HepG2 (cell line): Measurements from ENCODE around the gene AOX1. TPM values are rescaled to one million over a fixed set of nuclear protein-coding genes. Genes with fewer than 3 reads are reported as not detected.
A peak's percentile ranks its signal among the peaks of the same experiment; 100 is the strongest.

Experiments
- DNMT3B ChIP-seq: conservative IDR thresholded peaks from 2 replicates; pipeline ENCODE4 v1.6.1; 2016; ENCODE audit warnings: missing biosample characterization, control low read depth
- HOMEZ ChIP-seq: IDR thresholded peaks from 2 replicates; pipeline ENCODE4 v1.6.1; 2016; ENCODE audit warnings: low read depth
- HOXA3 ChIP-seq: sonication (generic); formaldehyde crosslinking; IDR thresholded peaks from 2 replicates; pipeline ENCODE4 v1.5.0; 2020; ENCODE audit warnings: missing genetic modification reagents
- MAX ChIP-seq: IDR thresholded peaks from 2 replicates; pipeline ENCODE4 v1.6.1; 2012; ENCODE audit warnings: inconsistent platforms
- NCOA5 ChIP-seq: sonication (generic); formaldehyde crosslinking; IDR thresholded peaks from 2 replicates; pipeline ENCODE4 v1.4.0; 2020; ENCODE audit warnings: missing genetic modification reagents
- RFX3 ChIP-seq: IDR thresholded peaks from 2 replicates; pipeline ENCODE4 v1.6.1; 2016; ENCODE audit warnings: missing biosample characterization, missing genetic modification reagents
- SOX5 ChIP-seq: IDR thresholded peaks from 2 replicates; pipeline ENCODE4 v1.6.1; 2016; ENCODE audit warnings: borderline replicate concordance
- SSRP1 ChIP-seq: IDR thresholded peaks from 2 replicates; pipeline ENCODE4 v1.6.1; 2016; ENCODE audit warnings: control low read depth
- ZFP1 ChIP-seq: IDR thresholded peaks from 2 replicates; pipeline ENCODE4 v1.6.1; 2016
- ZFP36L1 ChIP-seq: sonication (generic); formaldehyde crosslinking; IDR thresholded peaks from 2 replicates; pipeline ENCODE4 v1.8.0; 2022; ENCODE audit warnings: mild to moderate bottlenecking, missing genetic modification reagents, moderate library complexity
- ZNF18 ChIP-seq: sonication (generic); formaldehyde crosslinking; IDR thresholded peaks from 2 replicates; pipeline ENCODE4 v1.8.0; 2022; ENCODE audit warnings: mild to moderate bottlenecking, missing genetic modification reagents; ENCODE audit not compliant: insufficient replicate concordance
- ZNF546 ChIP-seq: sonication (generic); formaldehyde crosslinking; conservative IDR thresholded peaks from 2 replicates; pipeline ENCODE4 v1.8.1; 2023; ENCODE audit warnings: mild to moderate bottlenecking, missing genetic modification reagents
- ZNF589 ChIP-seq: sonication (generic); formaldehyde crosslinking; conservative IDR thresholded peaks from 2 replicates; pipeline ENCODE4 v1.8.0; 2022; ENCODE audit warnings: mild to moderate bottlenecking, moderate library complexity, missing genetic modification reagents
- ZNF597 ChIP-seq: sonication (generic); formaldehyde crosslinking; IDR thresholded peaks from 2 replicates; pipeline ENCODE4 v1.5.0; 2020; ENCODE audit warnings: missing genetic modification reagents
- ZNF792 ChIP-seq: IDR thresholded peaks from 2 replicates; pipeline ENCODE4 v1.6.1; 2016
- polyA plus RNA-seq, 8 experiments: library from polyadenylated mRNA; depleted of rRNA in 3 of 8; stranded (reverse) in 7 of 8; unstranded in 1 of 8; fragments of >200 nt; fragmentation: Illumina TruSeq in 4 of 8; extraction: Trizol in 4 of 8; gene quantifications; 2 replicates each; pipeline versions ENCODE4 v1.2.1 to v1.2.3, GENCODE V29; 2011 to 2016; ENCODE audit warnings: low read depth in 4 of 8, missing spikeins in 1 of 8, mixed read lengths in 1 of 8; ENCODE audit not compliant: insufficient read depth in 1 of 8
- total RNA-seq, 5 experiments: library from RNA; depleted of rRNA; stranded (reverse); fragments of >200 nt; fragmentation: Illumina TruSeq; extraction: Trizol; gene quantifications; 2 replicates each; pipeline ENCODE4 v1.2.3, GENCODE V29; 2016; ENCODE audit warnings: low read depth in 1 of 5

AOX1 gene
- total and polyA plus RNA-seq, 2 of the 13 experiments (the other 11 are each of a cell fraction or from before 2014, with no cell fraction given), result 9.2 to 18.0 TPM

- no peak for TF ChIP-seq ZNF597 (CRISPR knock-in tag)
- TF ChIP-seq ZNF546 (CRISPR knock-in tag), result no peak
- TF ChIP-seq MAX, result peak; percentile 15; the same call in 1 of the 2 replicates
- TF ChIP-seq SOX5 (CRISPR knock-in tag), result peak; percentile 29; the same call in 1 of the 2 replicates
- TF ChIP-seq ZNF792 (CRISPR knock-in tag), result no peak
- no peak for TF ChIP-seq HOMEZ (CRISPR knock-in tag)
- no peak for TF ChIP-seq NCOA5 (CRISPR knock-in tag)
- TF ChIP-seq ZFP36L1 (CRISPR knock-in tag), result no peak
- no peak for TF ChIP-seq HOXA3 (CRISPR knock-in tag)
- TF ChIP-seq ZNF18, result peak; percentile 38
- no peak for TF ChIP-seq ZFP1 (CRISPR knock-in tag)
- no peak for TF ChIP-seq SSRP1
- no peak for TF ChIP-seq DNMT3B (CRISPR knock-in tag)
- no peak for TF ChIP-seq ZNF589
- no peak for TF ChIP-seq RFX3 (CRISPR knock-in tag)
Observed at GRCh38 chr2:200587007-200587616, 1.3 kb downstream of the AOX1 start (continued).
